Lower lobe of right lung (tissue), 2 donors: ENCODE data around the gene LETM1. TPM values are rescaled to one million over a fixed set of nuclear protein-coding genes. Genes with fewer than 3 reads are reported as not detected.
A peak's percentile ranks its signal among the peaks of the same experiment; 100 is the strongest.

Source experiments
- ATAC-seq, 2 donors: fragments of 200-7000 bp; cut with Tn5 transposase; one replicate each; pipeline ENCODE4 v1.9.1; 2020 to 2022; ENCODE audit warnings: mild to moderate bottlenecking in 2 of 2, moderate library complexity in 2 of 2
- DNase-seq: peaks from one replicate; pipeline ENCODE4 v3.0.0-alpha.2; 2020
- H3K27ac ChIP-seq: fragments of 200-600 bp; one replicate; pipeline ENCODE4 v1.8.0; 2022
- H3K27me3 ChIP-seq: fragments of 200-600 bp; one replicate; pipeline ENCODE4 v1.8.0; 2022; ENCODE audit warnings: low read depth
- H3K36me3 ChIP-seq: fragments of 200-600 bp; one replicate; pipeline ENCODE4 v1.8.0; 2022; ENCODE audit warnings: mild to moderate bottlenecking
- H3K4me1 ChIP-seq: fragments of 200-600 bp; one replicate; pipeline ENCODE4 v1.8.0; 2022
- H3K4me3 ChIP-seq: fragments of 200-600 bp; one replicate; pipeline ENCODE4 v1.8.0; 2022; ENCODE audit warnings: mild to moderate bottlenecking
- H3K9me3 ChIP-seq: fragments of 200-600 bp; one replicate; pipeline ENCODE4 v1.8.0; 2022
- CTCF ChIP-seq: fragments of 200-600 bp; IDR thresholded peaks from one replicate; pipeline ENCODE4 v1.8.0; 2022; ENCODE audit warnings: antibody characterized with exemption, mild to moderate bottlenecking
- intact Hi-C: fragments of 100-400 bp; cut with DNase I; formaldehyde crosslinking; loops from one replicate; pipeline ENCODE4 v1.11.0; 2022
- total RNA-seq: library from RNA; stranded (reverse); fragmentation: NEBNext Ultra II Directional; extraction: Animal tissue kit (Norgen Biotek cat#: 25700); gene quantifications from one replicate; pipeline ENCODE4 v1.2.1, GENCODE V29; 2021
- donor health status: DM: no; HTN: yes; CAD: no; lungs with severe emphysema.

LETM1 gene
- total RNA-seq, 1 donor from 2014 or later, result 33.6 TPM

- Histone ChIP-seq H3K27ac (no peak overlapping the region), H3K4me3 (no peak overlapping the region), H3K36me3 (peaks cover 11% of the 10 kb centered on the region), H3K27me3 (no peaks in the 10 kb centered on the region), H3K9me3 (no peaks in the 10 kb centered on the region), H3K4me1 (peaks cover 18% of the 10 kb centered on the region)
- ATAC-seq (no peak), DNase-seq (no peak)
- intact Hi-C loops, result no loop called here
- TF ChIP-seq CTCF, result no peak
These were observed 40.7 kb upstream of the LETM1 start for GRCh38 chr4:1896658-1896991.

- TF ChIP-seq CTCF, result no peak
- intact Hi-C loops, result no loop called here
- Histone ChIP-seq H3K27ac (no peak overlapping the region), H3K4me3 (no peak overlapping the region), H3K9me3 (no peaks in the 10 kb centered on the region), H3K4me1 (peaks cover 14% of the 10 kb centered on the region), H3K27me3 (no peaks in the 10 kb centered on the region), H3K36me3 (peaks cover 6% of the 10 kb centered on the region)
- ATAC-seq (no peak), DNase-seq (no peak)
These were observed 40.2 kb upstream of the LETM1 start for GRCh38 chr4:1895971-1896657.

- no peak for DNase-seq
These were observed 35.1 kb upstream of the LETM1 start for GRCh38 chr4:1890979-1891570.

GRCh38 chr4:1887052-1887451, 31.1 kb upstream of the LETM1 start:
- Histone ChIP-seq H3K27me3 (no peaks in the 10 kb centered on the region), H3K27ac (no peak overlapping the region), H3K4me1 (peaks cover 6% of the 10 kb centered on the region), H3K9me3 (no peaks in the 10 kb centered on the region), H3K36me3 (no peaks in the 10 kb centered on the region), H3K4me3 (no peak overlapping the region)
- peak in 1 of 2 donors; percentile 35 for ATAC-seq
- TF ChIP-seq CTCF, result no peak
- intact Hi-C loops, result no loop called here
- no peak for DNase-seq

More at GRCh38 chr4:1890979-1891570, 35.1 kb upstream of the LETM1 start:
- Histone ChIP-seq H3K27ac (no peak overlapping the region), H3K4me1 (peaks cover 6% of the 10 kb centered on the region), H3K9me3 (no peaks in the 10 kb centered on the region), H3K4me3 (no peak overlapping the region), H3K36me3 (no peaks in the 10 kb centered on the region), H3K27me3 (no peaks in the 10 kb centered on the region)
- no peak for TF ChIP-seq CTCF
- intact Hi-C loops, result no loop called here
- ATAC-seq, result no peak

- no peak overlapping the region for H3K4me3 ChIP-seq
- peak in 1 of 2 donors; percentile 31 for ATAC-seq
- DNase-seq, result no peak
These were observed 29.5 kb upstream of the LETM1 start for GRCh38 chr4:1885414-1885813.

More at GRCh38 chr4:1885414-1885813, 29.5 kb upstream of the LETM1 start:
- no peak for TF ChIP-seq CTCF
- Histone ChIP-seq H3K27ac (no peak overlapping the region), H3K4me1 (peaks cover 6% of the 10 kb centered on the region), H3K36me3 (no peaks in the 10 kb centered on the region), H3K27me3 (no peaks in the 10 kb centered on the region), H3K9me3 (no peaks in the 10 kb centered on the region)
- intact Hi-C loops, result no loop called here
